IPS-11a (cell line): ENCODE measurements around the gene ATP11A.
"Not testable (repeated sequence)": the region's sequence is repeated elsewhere in the genome, so short reads cannot be mapped to it uniquely, and the experiment has no call there.

Experiments
- H3K4me3 ChIP-seq: one replicate; pipeline ENCODE4 v1.5.1; 2013; ENCODE audit warnings: low read depth, low read length, control low read depth

The ATP11A gene

DNA sequence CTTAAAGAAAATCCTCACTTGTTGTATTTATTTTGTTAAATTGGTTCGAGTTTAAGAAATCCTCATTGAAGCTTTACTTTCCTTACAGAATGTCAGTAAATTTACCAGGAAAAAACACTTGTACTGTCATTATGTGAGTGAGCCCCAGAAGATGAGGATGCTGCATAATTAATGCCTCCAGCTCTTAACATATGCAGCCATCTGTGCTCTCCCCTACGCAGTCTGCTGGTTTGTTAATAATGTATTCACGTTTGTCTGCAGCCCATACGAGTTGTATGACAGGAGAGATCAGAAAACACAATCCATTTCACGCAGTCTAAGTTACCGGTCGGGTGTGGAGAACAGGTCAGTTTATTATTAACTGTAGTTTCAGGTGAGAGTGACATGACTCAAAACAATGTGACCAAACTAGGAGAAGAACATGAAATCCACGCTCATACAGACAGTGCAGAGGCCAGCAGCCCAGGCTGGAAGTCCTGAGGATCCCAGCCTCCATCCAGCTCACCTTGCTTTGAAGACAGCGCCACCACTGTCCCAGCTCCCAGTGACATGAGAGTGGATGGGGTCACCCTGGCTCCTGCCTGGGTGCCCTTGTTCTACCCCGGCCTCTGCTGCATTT lies 19.8 kb upstream of the ATP11A start:
- H3K4me3 ChIP-seq, result no peak overlapping the region

- no peak overlapping the region for H3K4me3 ChIP-seq
Measured at GRCh38 chr13:112670864-112671263, 19.0 kb upstream of the ATP11A start.

GRCh38 chr13:112671359-112671758 lies 18.5 kb upstream of the ATP11A start:
- H3K4me3 ChIP-seq, result no peak overlapping the region

GRCh38 chr13:112672651-112673284 lies 17.1 kb upstream of the ATP11A start:
- no peak overlapping the region for H3K4me3 ChIP-seq

DNA sequence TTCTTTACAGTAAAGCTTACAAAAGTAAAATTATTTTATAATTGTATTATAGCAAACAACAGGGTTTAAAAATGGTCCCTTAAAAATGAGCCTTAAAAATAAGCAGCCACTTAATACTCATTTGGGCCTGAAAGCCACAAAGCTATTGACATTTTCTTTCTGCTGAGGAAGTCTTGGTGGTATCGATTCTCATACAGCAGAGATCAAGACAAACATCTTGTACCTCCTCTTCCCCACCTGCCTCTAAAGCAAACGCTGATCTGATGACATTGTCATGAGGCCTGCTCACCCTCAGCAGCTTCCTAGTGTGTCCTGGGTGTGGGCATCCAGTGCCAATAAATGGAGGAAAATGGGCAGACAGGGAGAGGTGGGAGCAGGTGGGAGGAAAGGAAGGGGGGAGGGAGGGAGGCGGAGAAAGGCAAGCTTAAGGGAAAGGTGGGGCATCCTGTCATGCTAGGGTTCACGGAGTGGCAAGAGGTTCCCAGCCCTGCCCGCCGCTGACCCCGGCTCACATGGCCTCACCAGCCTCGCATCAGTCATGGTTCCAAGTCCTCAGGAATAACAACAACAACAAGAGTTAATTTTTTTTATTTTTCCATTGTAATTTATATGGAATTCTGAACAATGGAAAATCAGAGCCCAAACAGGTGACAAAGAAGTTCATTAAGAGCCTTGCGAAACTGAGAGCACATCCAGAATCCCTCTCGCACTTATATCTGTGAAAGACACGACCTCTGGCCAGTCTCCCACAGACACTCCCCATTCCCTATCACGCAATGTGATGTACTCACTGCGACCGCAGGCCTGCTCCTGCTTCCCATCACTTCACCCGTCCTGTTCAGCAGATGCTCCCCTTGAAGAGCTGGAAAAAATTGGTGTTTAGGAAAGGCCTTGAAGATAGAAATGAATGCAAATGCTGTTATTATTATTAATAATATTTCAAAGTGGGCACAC lies 15.1 kb upstream of the ATP11A start:
- H3K4me3 ChIP-seq, result no peak overlapping the region

- no peak overlapping the region for H3K4me3 ChIP-seq
Measured at GRCh38 chr13:112675366-112675756, 14.5 kb upstream of the ATP11A start.

- H3K4me3 ChIP-seq, result not testable (repeated sequence)
Measured at GRCh38 chr13:112677421-112677962, 12.3 kb upstream of the ATP11A start.

- H3K4me3 ChIP-seq, result no peak overlapping the region
Measured at GRCh38 chr13:112679381-112679780, 10.5 kb upstream of the ATP11A start.

DNA sequence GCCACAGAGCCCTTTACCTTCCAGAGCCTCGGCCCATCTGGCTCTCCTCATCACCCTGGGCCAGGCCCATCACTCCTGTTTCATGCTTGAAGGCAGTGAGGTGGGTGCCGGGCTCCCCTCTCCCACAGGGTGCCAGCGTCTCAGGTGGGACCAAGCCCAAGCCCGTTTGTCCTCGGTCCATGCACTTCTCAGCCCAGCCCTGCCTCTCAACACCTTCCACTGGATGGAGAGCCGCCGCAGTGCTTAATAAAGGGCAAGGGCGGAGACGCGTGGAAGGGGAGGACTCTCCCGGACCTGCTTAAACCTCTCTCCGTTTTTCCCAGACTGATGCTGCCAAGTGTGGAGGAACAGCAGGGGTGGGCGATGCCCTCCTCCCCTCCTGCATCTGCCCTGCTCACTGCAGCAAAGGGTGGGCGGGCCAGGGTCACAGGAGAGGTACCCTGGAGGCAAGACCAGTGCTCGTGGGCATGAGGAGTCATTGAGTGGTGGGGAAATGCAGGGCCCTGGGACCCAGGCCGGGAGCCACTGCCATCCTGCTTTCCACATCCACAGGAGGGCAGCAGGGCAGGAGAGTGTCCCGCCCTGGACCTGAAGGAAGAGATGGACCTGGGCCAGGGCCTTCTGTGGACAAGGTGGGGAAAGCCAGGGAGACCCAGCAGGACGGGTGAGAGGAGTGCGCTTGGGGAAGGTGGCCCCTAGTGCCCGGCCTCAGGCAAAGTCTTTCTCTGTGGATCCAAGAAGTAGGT lies 9.7 kb upstream of the ATP11A start:
- no peak overlapping the region for H3K4me3 ChIP-seq

GRCh38 chr13:112680741-112681360 lies 9.0 kb upstream of the ATP11A start:
- H3K4me3 ChIP-seq, result no peak overlapping the region

DNA sequence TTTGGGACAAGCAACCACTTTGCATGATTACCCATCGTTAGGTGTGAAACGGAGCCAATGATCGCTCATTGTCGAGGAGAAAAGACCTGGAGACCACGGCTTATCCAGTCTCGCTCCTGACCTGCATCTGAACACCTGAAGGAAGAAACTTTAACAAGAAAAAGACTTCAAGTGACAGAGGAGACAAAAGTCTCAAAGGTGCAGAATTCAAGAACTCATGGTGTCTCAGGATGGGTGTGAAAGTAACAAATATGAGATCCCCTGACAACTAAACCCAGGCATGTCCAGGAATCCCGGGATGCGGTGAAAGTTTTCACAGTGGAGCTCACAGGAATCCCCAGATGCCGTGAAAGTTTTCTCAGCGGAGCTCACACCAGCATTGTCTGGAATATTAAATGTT lies 6.3 kb upstream of the ATP11A start:
- no peak overlapping the region for H3K4me3 ChIP-seq

DNA sequence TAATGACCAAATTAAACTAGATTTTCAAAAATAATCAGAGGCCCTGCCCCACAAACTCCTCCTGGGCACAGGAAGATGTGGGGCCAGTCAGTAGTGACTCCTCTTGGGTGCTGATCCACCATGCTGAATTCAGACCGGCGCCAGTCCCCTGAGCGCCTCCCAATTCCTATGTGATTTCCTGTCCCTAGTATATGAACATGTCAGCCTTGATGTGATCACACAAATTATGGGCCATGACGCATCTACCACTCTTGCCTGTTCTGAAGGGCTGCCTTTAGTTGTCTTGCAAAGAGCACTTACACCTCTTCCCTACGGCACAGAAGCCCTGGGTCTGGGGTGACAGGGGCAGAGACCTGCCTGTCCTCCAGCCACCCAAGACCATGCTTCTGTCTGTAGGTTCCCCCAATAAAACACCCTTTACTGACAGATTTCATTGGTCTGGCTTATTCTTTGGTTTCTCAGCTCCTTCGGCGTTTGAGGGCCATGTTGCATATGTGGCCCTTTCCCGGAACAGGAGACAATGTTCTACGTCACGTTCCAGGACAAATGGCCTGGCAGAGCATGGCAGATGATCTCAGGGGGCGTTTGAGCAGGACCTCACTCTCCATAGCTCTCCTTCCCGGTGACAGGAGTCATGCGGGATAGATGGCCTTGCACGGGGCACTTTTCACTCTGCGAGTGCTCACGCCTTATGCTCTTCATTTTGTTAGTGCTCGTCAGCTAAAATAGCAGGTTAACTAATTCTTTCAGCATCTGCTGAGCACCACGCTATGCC lies 5.6 kb upstream of the ATP11A start:
- H3K4me3 ChIP-seq, result no peak overlapping the region

DNA sequence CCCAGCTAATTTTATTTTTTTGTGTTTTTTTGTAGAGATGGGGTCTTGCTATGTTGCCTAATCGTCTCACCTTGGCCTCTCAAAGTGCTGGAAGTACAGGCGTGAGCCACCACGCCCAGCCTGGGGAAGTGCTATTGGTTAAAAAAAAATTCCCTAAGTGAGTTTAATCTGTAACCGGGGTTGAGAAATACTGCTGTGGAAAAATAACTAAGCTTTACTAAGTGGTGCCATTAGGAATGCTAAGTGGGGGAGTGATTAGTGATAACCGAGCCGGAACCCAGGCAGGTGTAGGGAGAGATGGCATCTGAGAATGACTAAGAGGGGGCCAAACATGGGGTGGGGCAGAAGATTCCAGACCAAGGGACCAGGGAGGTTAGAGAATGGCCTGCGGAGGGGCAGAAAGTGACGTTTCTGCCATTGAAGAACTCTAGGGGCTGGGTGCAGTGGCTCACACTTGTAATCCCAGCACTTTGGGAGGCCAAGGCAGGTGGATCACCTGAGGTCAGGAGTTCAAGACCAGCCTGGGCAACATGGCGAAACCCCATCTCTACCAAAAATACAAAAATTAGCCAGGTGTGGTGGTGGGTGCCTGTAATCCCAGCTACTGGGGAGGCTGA lies 4.5 kb upstream of the ATP11A start:
- not testable (repeated sequence) for H3K4me3 ChIP-seq

- no peak overlapping the region for H3K4me3 ChIP-seq
Measured at GRCh38 chr13:112685896-112686295, 3.9 kb upstream of the ATP11A start.

GRCh38 chr13:112686364-112686763 lies 3.5 kb upstream of the ATP11A start:
- no peak overlapping the region for H3K4me3 ChIP-seq

- no peak overlapping the region for H3K4me3 ChIP-seq
Measured at GRCh38 chr13:112686987-112687386, 2.9 kb upstream of the ATP11A start.

- no peak overlapping the region for H3K4me3 ChIP-seq
Measured at GRCh38 chr13:112687836-112688559, 1.8 kb upstream of the ATP11A start.

DNA sequence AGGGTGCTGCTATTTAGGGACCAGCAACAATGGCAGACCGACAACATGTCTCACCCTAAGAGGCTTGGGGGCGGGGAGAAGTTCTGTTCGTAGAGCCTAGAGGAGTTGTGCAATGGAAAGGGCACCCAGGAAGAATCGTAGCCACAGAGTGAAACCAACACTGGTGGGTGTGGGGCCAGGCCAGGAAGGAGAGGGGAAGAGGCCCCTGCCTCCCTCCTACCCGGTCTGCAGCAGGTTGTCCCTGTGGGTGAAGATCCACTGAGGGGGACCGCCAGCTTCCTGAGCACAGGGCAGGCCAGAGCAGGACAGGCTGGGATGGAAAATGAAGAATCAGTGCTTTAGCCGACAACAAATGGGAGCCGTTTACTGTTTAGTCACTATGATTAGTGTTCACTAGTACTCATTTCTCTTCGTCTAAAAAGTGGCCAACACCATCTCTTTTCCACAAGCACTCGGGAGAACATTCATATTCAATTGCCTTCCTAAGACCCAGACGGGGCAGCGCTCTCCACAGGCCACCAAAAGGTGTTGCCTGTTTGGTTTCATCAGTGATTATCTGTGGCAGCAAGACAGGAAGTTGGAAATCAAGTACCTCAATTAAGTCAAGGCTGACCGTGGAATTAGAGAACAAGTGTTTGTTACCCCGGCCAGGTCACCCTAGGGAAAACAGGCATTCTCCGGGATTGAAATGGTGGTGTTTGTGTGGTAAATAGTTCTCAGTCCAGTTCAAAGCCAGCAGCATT lies 1.1 kb upstream of the ATP11A start:
- peak overlapping the region; percentile 47 for H3K4me3 ChIP-seq
